Stimulated activated CD8-positive, alpha-beta memory T cell treated with anti-CD3 and anti-CD28 coated beads, Interleukin-7, amount 100 ng/mL, for 24 hours (primary cell): ENCODE results near the gene RAP1A.
"Not testable (repeated sequence)": the region's sequence is repeated elsewhere in the genome, so short reads cannot be mapped to it uniquely, and the experiment has no call there.

Source experiments
- DNase-seq: peaks from one replicate; pipeline ENCODE4 v3.0.0-alpha.2; 2020; ENCODE audit warnings: low read depth

Gene RAP1A

GRCh38 chr1:111737216-111738132 is 117.9 kb downstream of the RAP1A start:
- no peak for DNase-seq

GRCh38 chr1:111738133-111738435 is 118.5 kb downstream of the RAP1A start:
- no peak for DNase-seq

- DNase-seq = no peak
Measured at GRCh38 chr1:111738436-111739193, 119.0 kb downstream of the RAP1A start.

GRCh38 chr1:111739194-111739924 is 119.8 kb downstream of the RAP1A start, which contains the start of gene INKA2:
TSS of gene INKA2 (minus strand) at chr1:111739395. CDS start at chr1:111739242, 153 bp downstream.
- DNase-seq = peak; percentile 49

- no peak for DNase-seq
Measured at GRCh38 chr1:111739925-111740765, 120.6 kb downstream of the RAP1A start.

- not testable (repeated sequence) for DNase-seq
Measured at GRCh38 chr1:111742292-111742691, 122.7 kb downstream of the RAP1A start.

GRCh38 chr1:111742938-111743549 is 123.5 kb downstream of the RAP1A start:
- DNase-seq = no peak

GRCh38 chr1:111743679-111744101 is 124.1 kb downstream of the RAP1A start:
- no peak for DNase-seq

- no peak for DNase-seq
Measured at GRCh38 chr1:111745675-111746613, 126.4 kb downstream of the RAP1A start.

GRCh38 chr1:111746614-111746999 is 127.0 kb downstream of the RAP1A start:
- no peak for DNase-seq

- no peak for DNase-seq
Measured at GRCh38 chr1:111747282-111747734, 127.7 kb downstream of the RAP1A start.

GRCh38 chr1:111747947-111748346 is 128.4 kb downstream of the RAP1A start:
- no peak for DNase-seq

- no peak for DNase-seq
Measured at GRCh38 chr1:111749628-111750027, 130.0 kb downstream of the RAP1A start.

GRCh38 chr1:111750856-111751255 is 131.3 kb downstream of the RAP1A start:
- DNase-seq = no peak

- no peak for DNase-seq
Measured at GRCh38 chr1:111751906-111752575, 132.5 kb downstream of the RAP1A start.

GRCh38 chr1:111754984-111755330 is 135.4 kb downstream of the RAP1A start:
- no peak for DNase-seq

- peak; percentile 84 for DNase-seq
Measured at GRCh38 chr1:111755331-111756123, 135.9 kb downstream of the RAP1A start, which contains the start of gene DDX20. TSS of gene DDX20 (plus strand) at chr1:111755901. CDS start at chr1:111755925, 24 bp downstream.

- no peak for DNase-seq
Measured at GRCh38 chr1:111756124-111756513, 136.5 kb downstream of the RAP1A start.
